Right lung (tissue), 5 donors: Measurements from ENCODE around the gene CREBRF. TPM values are rescaled to one million over a fixed set of nuclear protein-coding genes. Genes with fewer than 3 reads are reported as not detected.
"Not testable (repeated sequence)": the region's sequence is repeated elsewhere in the genome, so short reads cannot be mapped to it uniquely, and the experiment has no call there.

ENCODE experiments used
- DNase-seq, 2 donors: peaks; one replicate each; pipeline ENCODE4 v3.0.0-alpha.2; 2013
- polyA plus RNA-seq, 5 donors: library from polyadenylated mRNA; unstranded; fragments of 120-200 nt; gene quantifications; one replicate each; pipeline versions ENCODE4 v1.2.1 to v1.2.3, GENCODE V29; 2013; ENCODE audit warnings: inconsistent platforms in 1 of 5, low replicate concordance in 1 of 5; ENCODE audit not compliant: insufficient read length in 5 of 5, insufficient read depth in 1 of 5

CREBRF gene
- polyA plus RNA-seq, 5 donors, result 9.3 to 21.6 (median 18.9) TPM

DNA sequence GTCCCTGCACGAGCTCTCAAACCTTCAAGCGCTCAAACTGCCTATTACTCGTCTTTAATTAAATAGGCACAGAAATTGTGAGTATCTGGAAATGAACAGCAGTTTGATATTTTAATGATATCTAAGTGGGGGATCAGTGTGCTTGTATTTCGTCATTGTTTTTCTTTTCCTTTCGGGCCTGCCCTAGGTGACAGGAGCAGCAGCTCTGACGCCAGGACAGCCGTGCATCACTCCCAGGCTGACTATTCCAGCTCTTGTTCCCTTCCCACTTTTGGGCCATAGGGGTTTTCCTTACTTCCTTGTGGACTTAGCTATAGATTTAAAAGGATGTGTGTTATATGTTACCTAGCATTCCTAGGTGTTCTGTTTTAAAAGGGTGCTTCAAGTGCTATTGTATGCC is 97.7 kb downstream of the CREBRF start:
- no peak for DNase-seq

DNA sequence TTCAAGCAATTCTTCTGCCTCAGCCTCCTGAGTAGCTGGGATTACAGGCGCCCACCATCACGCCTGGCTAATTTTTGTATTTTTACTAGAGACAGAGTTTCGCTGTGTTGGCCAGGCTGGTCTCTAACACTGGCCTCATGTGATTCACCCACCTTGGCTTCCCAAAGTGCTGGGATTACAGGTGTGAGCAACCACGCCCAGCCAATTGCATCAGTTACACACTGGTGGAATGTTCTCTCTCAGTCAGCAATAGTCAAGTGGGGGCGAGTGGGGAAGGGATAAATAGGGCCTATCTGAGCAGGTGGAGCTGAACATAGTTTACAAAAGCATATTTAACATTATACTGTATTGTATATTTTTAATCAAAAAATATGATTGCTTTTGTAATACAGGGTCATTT is 98.5 kb downstream of the CREBRF start:
- DNase-seq, result not testable (repeated sequence)

DNA sequence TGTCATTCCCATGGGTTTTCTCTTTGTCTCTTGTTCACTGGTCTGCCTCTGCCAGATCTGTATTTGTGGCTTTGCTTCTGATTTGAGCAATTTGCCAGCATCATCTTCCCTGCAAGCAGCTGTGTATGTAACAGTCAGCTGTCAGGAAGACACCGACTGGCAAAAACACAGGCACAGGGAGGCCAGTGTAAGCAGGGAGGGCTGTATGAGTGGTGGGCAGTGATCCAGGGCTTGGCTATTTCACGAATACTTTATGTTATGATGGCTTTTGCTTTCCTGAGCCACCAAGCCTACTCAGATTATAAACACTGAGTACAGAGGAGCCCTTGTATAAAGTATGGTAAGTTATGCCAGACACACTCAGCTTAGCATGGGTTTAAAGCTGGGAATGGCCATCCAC is 99.8 kb downstream of the CREBRF start:
- no peak for DNase-seq

DNA sequence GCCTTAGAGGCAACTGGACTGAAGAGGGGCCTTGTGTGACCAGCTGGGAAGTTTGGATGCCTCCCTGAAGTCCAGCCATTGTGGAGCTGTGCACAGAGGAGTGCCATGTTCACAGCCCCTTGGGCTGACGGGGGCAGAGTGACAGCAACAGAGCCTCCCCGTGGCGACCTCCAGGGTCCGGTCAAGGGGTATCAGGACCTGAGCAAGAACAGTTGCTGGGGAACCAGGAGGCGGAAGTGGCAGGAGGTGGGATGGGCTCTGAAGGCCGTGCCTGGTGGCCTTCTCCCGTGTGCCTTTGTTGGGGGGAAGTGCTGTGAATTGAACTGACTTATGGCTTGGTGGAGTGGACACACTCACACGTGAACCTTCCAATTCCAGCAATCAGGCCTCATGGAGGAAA is 102.2 kb downstream of the CREBRF start:
- DNase-seq, result no peak

DNA sequence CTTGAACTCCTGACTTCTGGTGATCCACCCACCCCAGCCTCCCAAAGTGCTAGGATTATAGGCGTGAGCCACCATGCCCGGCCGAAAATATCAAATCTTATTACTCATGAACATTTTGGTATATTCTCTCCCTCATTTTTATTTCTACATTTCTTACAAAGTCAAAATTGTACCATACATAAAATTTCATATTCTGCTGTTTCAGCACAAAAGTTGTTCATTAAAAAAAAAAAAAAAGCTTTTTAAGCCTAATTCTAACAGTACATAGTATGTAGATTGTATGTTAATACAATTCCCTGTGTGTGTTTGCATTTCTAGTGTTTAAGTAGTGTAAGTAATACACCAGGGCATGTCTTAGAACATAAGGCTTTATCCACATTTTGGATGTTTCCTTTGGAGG is 103.1 kb downstream of the CREBRF start:
- DNase-seq, result no peak

DNA sequence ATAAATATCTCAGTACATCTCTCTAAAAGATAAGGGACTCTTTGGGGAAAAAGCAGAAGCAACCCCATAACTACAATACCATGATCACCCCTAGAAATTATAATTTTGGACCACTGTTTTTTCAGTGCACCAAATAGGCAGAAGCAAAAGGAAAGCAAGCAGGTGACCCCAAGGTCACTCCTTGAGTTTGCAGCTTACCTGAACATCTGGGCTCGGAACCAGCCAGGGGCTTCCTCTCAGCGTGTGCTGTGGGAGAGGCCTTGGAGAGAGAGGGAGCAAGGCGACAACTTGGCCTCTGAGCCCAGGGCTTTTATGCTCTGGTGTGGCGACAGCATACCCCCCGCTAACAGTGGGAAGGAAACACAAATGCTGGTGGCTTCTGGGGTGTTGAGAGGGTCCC is 105.0 kb downstream of the CREBRF start:
- DNase-seq, result no peak

DNA sequence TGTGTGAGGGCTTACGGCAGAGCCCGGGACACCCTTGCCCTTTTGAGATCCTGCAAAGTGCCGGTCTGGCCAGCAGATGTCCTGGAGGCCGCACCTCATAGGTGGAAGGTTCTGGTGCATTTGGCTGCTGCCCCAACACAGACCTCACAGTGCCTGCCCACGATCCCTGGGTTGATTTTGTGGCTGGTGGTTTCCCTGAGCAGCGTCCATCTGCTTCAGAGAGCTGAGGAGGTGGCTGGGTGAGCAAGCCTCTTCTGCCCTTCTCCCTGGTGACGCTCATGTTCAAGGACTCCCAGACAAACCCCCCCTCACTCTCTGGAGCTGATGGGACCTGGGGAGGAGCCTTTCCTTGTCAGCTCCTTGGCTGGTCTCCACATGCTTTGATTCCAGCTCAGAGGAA is 107.1 kb downstream of the CREBRF start:
- DNase-seq, result no peak

DNA sequence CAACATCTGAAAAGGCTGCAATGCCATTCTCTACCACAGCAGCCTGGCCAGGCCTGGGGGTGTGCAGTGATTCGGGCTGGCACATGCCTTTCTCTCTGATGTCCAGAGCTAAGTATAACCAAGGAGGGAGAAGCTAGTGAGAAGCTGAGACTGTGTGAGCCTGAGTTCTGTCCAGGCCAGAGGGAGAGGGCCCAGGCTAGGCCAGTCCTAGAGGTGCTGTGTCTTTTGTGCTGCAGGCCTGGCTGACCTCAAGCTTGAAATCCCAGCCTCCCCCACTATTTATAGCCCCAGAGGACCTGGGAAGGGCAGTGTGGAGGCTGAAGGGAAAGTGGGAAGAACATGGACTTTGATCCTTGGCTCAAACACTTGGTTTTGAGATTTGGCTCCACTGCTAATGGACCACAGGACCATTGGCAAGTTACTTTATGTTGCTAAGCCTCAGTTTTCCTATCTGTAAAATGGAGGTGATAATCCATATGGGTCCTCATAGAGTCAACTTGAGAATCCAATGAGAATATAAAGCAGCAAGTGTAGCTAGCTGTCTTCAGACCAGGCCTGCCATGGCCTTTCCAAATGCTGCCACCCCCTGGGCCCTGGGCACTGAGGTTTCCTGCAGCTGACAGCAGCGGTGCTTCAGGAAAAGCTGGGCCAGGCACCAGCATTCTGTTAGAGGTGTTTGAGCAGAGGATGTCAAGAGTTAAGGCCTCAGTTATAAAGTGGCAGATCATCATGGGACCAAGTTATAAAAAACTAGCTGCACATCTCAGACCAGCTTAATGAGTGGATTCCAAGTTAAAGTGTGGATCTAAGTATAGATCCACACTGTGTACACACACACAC is 109.2 kb downstream of the CREBRF start:
- no peak for DNase-seq

DNA sequence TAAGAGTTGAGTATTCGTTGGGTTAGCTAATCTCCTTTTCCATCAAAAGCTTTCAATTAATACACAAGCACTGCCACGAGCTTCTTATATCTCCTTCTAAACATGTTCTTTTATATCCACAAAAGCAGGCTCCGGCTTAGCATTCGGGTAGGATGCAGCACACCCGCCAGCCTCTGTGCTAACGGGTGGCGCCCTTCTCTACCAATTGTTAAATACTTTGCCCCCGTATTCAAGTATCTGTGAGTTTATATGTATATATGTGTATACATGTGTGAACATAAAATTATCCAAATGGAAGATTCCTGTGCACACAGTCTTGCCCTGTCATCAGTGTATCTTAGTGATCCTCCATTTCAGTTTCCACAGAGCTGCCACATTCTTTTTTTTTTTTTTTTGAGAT is 116.0 kb downstream of the CREBRF start:
- no peak for DNase-seq

DNA sequence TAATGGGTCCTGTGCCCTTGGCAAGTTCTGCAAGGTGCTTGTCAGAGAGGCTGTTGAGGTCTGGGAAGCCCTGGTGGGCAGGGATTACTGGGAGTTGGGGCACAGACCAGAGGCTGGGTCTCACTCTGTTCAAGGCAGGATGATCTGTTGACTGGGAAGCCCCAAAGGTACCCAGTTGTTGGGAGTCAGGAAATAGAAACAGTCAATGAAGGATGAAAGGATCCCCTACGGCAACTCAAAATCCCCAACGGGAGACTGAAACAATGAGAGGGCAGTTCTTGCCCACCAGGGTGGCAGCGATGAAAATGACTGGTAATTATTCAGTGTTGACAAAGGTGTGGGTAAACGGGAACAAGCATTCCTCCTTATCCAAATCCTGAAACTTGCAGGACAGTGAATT is 119.4 kb downstream of the CREBRF start:
- no peak for DNase-seq

DNA sequence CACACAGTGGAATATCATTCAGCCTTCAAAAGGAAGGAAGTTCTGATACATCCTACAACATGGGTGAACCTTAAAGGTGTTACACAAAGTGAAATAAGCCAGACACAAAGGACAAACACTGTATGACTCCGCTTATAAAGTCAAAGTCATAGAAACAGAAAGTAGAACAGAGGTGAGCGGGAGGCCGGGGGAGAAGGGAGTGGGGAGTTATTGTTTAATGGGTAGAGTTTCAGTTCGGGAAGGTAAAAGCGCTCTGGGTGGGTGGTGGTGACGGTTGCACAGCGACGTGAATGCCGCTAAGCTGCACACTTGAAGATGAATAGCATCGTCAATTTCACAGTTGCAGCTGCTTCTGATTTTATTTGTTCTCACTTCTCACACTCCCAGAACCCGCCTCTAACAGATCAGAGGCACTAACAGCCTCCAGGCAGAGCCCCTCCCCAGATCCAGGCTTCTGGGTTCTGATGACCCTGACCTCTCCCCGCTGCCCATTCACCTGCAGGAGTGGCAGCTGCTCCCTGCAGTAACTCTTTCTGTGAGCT is 122.3 kb downstream of the CREBRF start:
- no peak for DNase-seq

DNA sequence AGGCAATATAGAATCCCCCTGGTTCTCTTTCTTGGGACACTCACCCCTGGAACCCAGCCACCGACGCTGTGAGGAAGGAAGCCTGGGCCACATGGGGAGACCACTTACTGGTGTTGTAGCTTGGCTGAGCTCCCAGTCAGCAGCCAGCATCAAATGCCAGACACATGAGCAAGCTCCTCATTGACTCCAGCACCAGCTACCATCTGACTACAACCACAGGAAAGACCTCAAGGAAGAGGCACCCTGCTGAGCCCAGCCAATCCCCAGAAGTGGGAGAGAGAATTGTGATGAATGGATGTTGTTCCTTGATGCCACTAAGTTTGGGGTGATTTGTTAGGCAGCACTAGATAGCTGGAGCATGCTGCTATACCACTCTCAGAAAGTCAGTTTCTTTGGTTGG is 124.2 kb downstream of the CREBRF start:
- DNase-seq, result no peak

DNA sequence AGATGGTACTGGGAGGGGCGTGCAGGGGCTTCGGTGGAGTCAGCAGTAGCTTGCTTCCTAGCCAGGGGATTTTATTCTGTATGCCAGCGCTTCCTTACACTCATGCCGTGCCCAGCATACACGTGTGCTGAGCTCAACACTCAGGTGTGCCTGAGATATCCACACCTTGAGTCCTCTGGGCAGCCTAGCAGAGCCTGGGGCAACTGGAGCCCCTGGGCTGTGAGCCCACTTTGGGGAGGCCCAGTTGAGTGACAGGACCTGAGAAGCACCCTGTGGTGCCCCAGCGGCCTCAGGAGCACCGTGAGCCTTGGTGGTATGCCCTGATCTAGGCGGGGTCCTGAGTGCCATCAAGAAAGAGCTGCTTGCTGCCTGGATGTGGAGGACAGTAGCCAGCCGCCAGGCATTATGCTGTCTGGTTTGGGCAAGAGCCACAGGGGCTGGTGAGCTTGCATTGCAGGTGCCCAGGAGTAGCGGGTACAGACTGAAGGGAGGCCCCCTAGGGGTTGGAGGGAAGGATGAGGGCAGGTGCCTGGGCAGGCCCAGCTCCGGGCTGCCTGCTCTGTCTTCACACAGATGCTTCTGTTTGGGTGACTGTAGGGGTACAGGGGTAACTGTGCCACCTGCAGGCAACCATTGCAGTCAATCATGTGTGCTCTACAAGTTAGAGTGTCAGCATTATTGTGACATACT is 131.0 kb downstream of the CREBRF start:
- DNase-seq, result no peak

DNA sequence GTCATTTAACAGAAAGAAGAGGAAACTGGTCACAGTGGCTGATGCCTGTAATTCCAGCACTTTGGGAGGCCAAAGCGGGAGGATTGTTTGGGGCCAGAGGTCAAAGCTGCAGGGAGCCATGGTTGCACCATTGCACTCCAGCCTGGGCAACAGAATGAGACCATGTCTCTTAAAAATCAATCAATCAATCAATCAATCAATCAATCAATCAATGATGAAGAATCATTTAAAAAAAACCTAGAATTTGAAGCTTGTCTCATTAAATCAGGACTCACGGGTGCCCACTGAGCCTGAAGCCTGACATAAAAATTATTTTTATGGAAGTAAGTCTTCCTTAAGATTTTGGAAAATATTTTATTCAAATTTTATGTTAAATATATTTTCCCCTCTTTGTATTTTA is 132.1 kb downstream of the CREBRF start:
- no peak for DNase-seq

Other genes with a start within 250 kb of the CREBRF start
- 100 to 1,000 TPM; 112 to 127 (median 121) TPM for gene ERGIC1, start 222.1 kb upstream of the CREBRF start, polyA plus RNA-seq
- 10 to 100 TPM; 42.0 to 51.9 (median 46.7) TPM for gene RPL26L1, start 96.9 kb upstream of the CREBRF start, polyA plus RNA-seq
- gene ATP6V0E1, start 72.6 kb upstream of the CREBRF start, polyA plus RNA-seq, result 100 to 1,000 TPM; 153 to 164 (median 159) TPM
- gene BNIP1, start 88.2 kb downstream of the CREBRF start, polyA plus RNA-seq, result 10 to 100 TPM; 11.5 to 16.1 (median 14.6) TPM
- not detected for gene NKX2-5, start 178.9 kb downstream of the CREBRF start, polyA plus RNA-seq